ENCODE data around the gene EHMT1. TPM values are rescaled to one million over a fixed set of nuclear protein-coding genes. Genes with fewer than 3 reads are reported as not detected.
"Not testable (repeated sequence)": the region's sequence is repeated elsewhere in the genome, so short reads cannot be mapped to it uniquely, and the experiment has no call there.

The EHMT1 gene
- polyA plus RNA-seq, 1 donor from 2014 or later: 39.1 TPM

- Mint-ChIP-seq H3K36me3 (peaks cover 3% of the 10 kb centered on the region), H3K27me3 (no peaks in the 10 kb centered on the region), H3K27ac (no peak overlapping the region), H3K4me3 (peak overlapping the region in 1 of 4 donors; percentile 67), H3K9me3 (no peaks in the 10 kb centered on the region), H3K4me1 (peaks cover 0 to 10% (median 7%) of the 10 kb centered on the region in 3 donors)
These were observed 35.5 kb upstream of the EHMT1 start for GRCh38 chr9:137583347-137583746.

- no peak overlapping the region for H3K27ac Mint-ChIP-seq
- peaks cover 0 to 8% (median 7%) of the 10 kb centered on the region in 3 donors for H3K4me1 Mint-ChIP-seq
- peak overlapping the region in 1 of 4 donors; percentile 62 for H3K4me3 Mint-ChIP-seq
- no peaks in the 10 kb centered on the region for H3K9me3 Mint-ChIP-seq
- H3K27me3 Mint-ChIP-seq: no peaks in the 10 kb centered on the region
- peaks cover 3% of the 10 kb centered on the region for H3K36me3 Mint-ChIP-seq
These were observed 34.8 kb upstream of the EHMT1 start for GRCh38 chr9:137583957-137584356.

- H3K4me1 Mint-ChIP-seq: peaks cover 3 to 9% (median 7%) of the 10 kb centered on the region in 3 donors
- no peaks in the 10 kb centered on the region for H3K9me3 Mint-ChIP-seq
- H3K4me3 Mint-ChIP-seq: peak overlapping the region in 1 of 4 donors; percentile 76
- no peak overlapping the region for H3K27ac Mint-ChIP-seq
- peaks cover 3% of the 10 kb centered on the region for H3K36me3 Mint-ChIP-seq
- peaks cover 1% of the 10 kb centered on the region for H3K27me3 Mint-ChIP-seq
These were observed 32.0 kb upstream of the EHMT1 start for GRCh38 chr9:137586854-137587253.

- Mint-ChIP-seq H3K27ac (peak overlapping the region in 2 of 3 donors; percentile 27 to 75), H3K27me3 (peaks cover 1% of the 10 kb centered on the region), H3K4me3 (peak overlapping the region in 3 of 4 donors; percentile 39 to 90 (median 77)), H3K9me3 (no peaks in the 10 kb centered on the region), H3K4me1 (peaks cover 3 to 9% (median 7%) of the 10 kb centered on the region in 3 donors), H3K36me3 (peaks cover 3% of the 10 kb centered on the region)
These were observed 30.5 kb upstream of the EHMT1 start for GRCh38 chr9:137588311-137588710.

GRCh38 chr9:137588891-137589290 is 29.9 kb upstream of the EHMT1 start:
- H3K27ac Mint-ChIP-seq: peak overlapping the region in 1 of 3 donors; percentile 85
- peaks cover 1% of the 10 kb centered on the region for H3K27me3 Mint-ChIP-seq
- H3K4me3 Mint-ChIP-seq: peak overlapping the region; percentile 33 to 90 (median 70)
- peaks cover 3% of the 10 kb centered on the region for H3K36me3 Mint-ChIP-seq
- H3K4me1 Mint-ChIP-seq: peaks cover 3 to 9% (median 7%) of the 10 kb centered on the region in 3 donors
- no peaks in the 10 kb centered on the region for H3K9me3 Mint-ChIP-seq

GRCh38 chr9:137589441-137590122 is 29.2 kb upstream of the EHMT1 start:
- Mint-ChIP-seq H3K36me3 (peaks cover 5% of the 10 kb centered on the region), H3K4me3 (peak overlapping the region; percentile 87 to 97 (median 92)), H3K27me3 (peaks cover 1% of the 10 kb centered on the region), H3K4me1 (peaks cover 3 to 9% (median 7%) of the 10 kb centered on the region in 3 donors), H3K27ac (peak overlapping the region in 1 of 3 donors; percentile 85), H3K9me3 (no peaks in the 10 kb centered on the region)

- peaks cover 3 to 9% (median 7%) of the 10 kb centered on the region in 3 donors for H3K4me1 Mint-ChIP-seq
These were observed 28.7 kb upstream of the EHMT1 start for GRCh38 chr9:137590123-137590468.

GRCh38 chr9:137590469-137591383 is 28.1 kb upstream of the EHMT1 start, which contains the start of gene ZMYND19:
TSS of gene ZMYND19 (minus strand) at chr9:137590512. CDS start at chr9:137590263, 249 bp downstream.
- peak within 1 kb of the TSS; percentile 90 to 98 (median 94) for H3K4me3 Mint-ChIP-seq
- peaks cover 1% of the 10 kb centered on the region for H3K27me3 Mint-ChIP-seq
- H3K27ac Mint-ChIP-seq: peak within 1 kb of the TSS; percentile 19 to 94 (median 85)
- no peaks in the 10 kb centered on the region for H3K9me3 Mint-ChIP-seq
- peaks cover 3 to 9% (median 7%) of the 10 kb centered on the region in 3 donors for H3K4me1 Mint-ChIP-seq
- H3K36me3 Mint-ChIP-seq: peaks cover 5% of the 10 kb centered on the region

More at GRCh38 chr9:137590123-137590468, 28.7 kb upstream of the EHMT1 start:
- no peaks in the 10 kb centered on the region for H3K9me3 Mint-ChIP-seq
- peaks cover 5% of the 10 kb centered on the region for H3K36me3 Mint-ChIP-seq
- H3K27me3 Mint-ChIP-seq: peaks cover 1% of the 10 kb centered on the region
- no peak overlapping the region for H3K27ac Mint-ChIP-seq
- H3K4me3 Mint-ChIP-seq: peak overlapping the region in 1 of 4 donors; percentile 80

GRCh38 chr9:137592767-137593166 is 26.0 kb upstream of the EHMT1 start:
- Mint-ChIP-seq H3K27me3 (peaks cover 1% of the 10 kb centered on the region), H3K4me1 (peaks cover 3 to 7% (median 5%) of the 10 kb centered on the region in 3 donors), H3K36me3 (peaks cover 2% of the 10 kb centered on the region), H3K4me3 (peak overlapping the region in 2 of 4 donors; percentile 27 to 87), H3K9me3 (no peaks in the 10 kb centered on the region), H3K27ac (peak overlapping the region in 1 of 3 donors; percentile 78)

- Mint-ChIP-seq H3K4me1 (peaks cover under 1 to 4% (median 3%) of the 10 kb centered on the region in 3 donors), H3K27ac (peak overlapping the region in 1 of 3 donors; percentile 78), H3K9me3 (no peaks in the 10 kb centered on the region), H3K4me3 (peak overlapping the region in 2 of 4 donors; percentile 27 to 87), H3K36me3 (peaks cover 2% of the 10 kb centered on the region), H3K27me3 (peaks cover 1% of the 10 kb centered on the region)
These were observed 25.6 kb upstream of the EHMT1 start for GRCh38 chr9:137593176-137593575.

GRCh38 chr9:137596577-137596976 is 22.2 kb upstream of the EHMT1 start:
- not testable (repeated sequence) for H3K36me3 Mint-ChIP-seq, H3K4me1 Mint-ChIP-seq, H3K9me3 Mint-ChIP-seq, H3K27me3 Mint-ChIP-seq
- peak overlapping the region in 1 of 4 donors; percentile 29 for H3K4me3 Mint-ChIP-seq
- H3K27ac Mint-ChIP-seq: peak overlapping the region in 1 of 3 donors; percentile 42

GRCh38 chr9:137598943-137599342 is 19.9 kb upstream of the EHMT1 start:
- Mint-ChIP-seq H3K27ac (peak overlapping the region in 1 of 3 donors; percentile 45), H3K4me3 (peak overlapping the region in 1 of 4 donors; percentile 56), H3K36me3 (peaks cover 2% of the 10 kb centered on the region), H3K4me1 (peaks cover 5 to 8% (median 8%) of the 10 kb centered on the region in 3 donors), H3K9me3 (no peaks in the 10 kb centered on the region), H3K27me3 (no peaks in the 10 kb centered on the region)

GRCh38 chr9:137602661-137603060 is 16.1 kb upstream of the EHMT1 start:
- H3K36me3 Mint-ChIP-seq: peaks cover 3% of the 10 kb centered on the region
- H3K4me1 Mint-ChIP-seq: peaks cover 7 to 20% (median 8%) of the 10 kb centered on the region in 3 donors
- H3K27ac Mint-ChIP-seq: peak overlapping the region in 2 of 3 donors; percentile 22 to 42
- H3K9me3 Mint-ChIP-seq: no peaks in the 10 kb centered on the region
- no peaks in the 10 kb centered on the region for H3K27me3 Mint-ChIP-seq
- peak overlapping the region in 2 of 4 donors; percentile 59 to 64 for H3K4me3 Mint-ChIP-seq

- H3K27ac Mint-ChIP-seq: peak overlapping the region in 1 of 3 donors; percentile 22
- H3K4me1 Mint-ChIP-seq: peaks cover 6 to 16% (median 8%) of the 10 kb centered on the region in 3 donors
- H3K4me3 Mint-ChIP-seq: peak overlapping the region; percentile 38 to 73 (median 60)
- H3K36me3 Mint-ChIP-seq: peaks cover 4% of the 10 kb centered on the region
- H3K9me3 Mint-ChIP-seq: no peaks in the 10 kb centered on the region
- no peaks in the 10 kb centered on the region for H3K27me3 Mint-ChIP-seq
These were observed 14.9 kb upstream of the EHMT1 start for GRCh38 chr9:137603879-137604278.
